Measurements from ENCODE around the gene PLD5.

GRCh38 chr1:242139442-242139841 is 385.1 kb downstream of the PLD5 start:
- TF ChIP-seq SPI1 (IDR thresholded peaks at IDR 0.05; ENCODE audit: low read depth, low read length) (no peak), POLR2AphosphoS5 (IDR thresholded peaks at IDR 0.05; ENCODE audit: low read depth, low read length) (no peak), TAF1 (IDR thresholded peaks at IDR 0.05; ENCODE audit: low read depth, low read length) (no peak)

All from GM12891 (cell line).